Hepatocyte (in vitro differentiated cells): ENCODE data around the gene PPP1R9A.

Experiments used
- EZH2phosphoT487 ChIP-seq: fragments of 200-600 bp; sonication (generic); IDR thresholded peaks from one replicate; pipeline ENCODE4 v1.6.1; 2018; ENCODE audit warnings: antibody characterized with exemption, mild to moderate bottlenecking, low read depth, moderate library complexity; ENCODE audit not compliant: unreplicated experiment, severe bottlenecking
- TF ChIP-seq, protein P1 (sequence below): fragments of 200-600 bp; sonication (generic); IDR thresholded peaks from 2 replicates; pipeline ENCODE4 v1.5.1; 2016; ENCODE audit warnings: antibody characterized with exemption, mild to moderate bottlenecking; ENCODE audit not compliant: poor library complexity

DNA sequence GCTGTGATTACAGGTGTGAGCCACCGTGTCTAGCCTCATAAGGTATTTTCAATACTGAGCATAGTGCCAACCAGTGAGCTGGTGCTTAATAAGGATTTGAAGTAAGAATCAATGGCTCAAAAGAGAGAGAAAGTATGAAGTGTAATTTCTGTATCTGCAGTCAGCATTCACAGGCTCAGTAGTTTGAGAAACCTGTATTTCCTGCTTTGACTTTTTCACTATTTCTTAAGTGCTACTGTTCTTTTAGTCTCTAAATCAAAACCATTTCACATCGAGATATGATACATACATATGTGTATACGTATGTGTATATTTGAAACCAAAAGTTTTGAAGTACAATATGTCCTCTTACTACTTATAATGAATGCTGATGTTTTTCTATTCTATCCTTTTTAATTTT is 189.9 kb downstream of the PPP1R9A start:
- TF ChIP-seq, protein P1, sequence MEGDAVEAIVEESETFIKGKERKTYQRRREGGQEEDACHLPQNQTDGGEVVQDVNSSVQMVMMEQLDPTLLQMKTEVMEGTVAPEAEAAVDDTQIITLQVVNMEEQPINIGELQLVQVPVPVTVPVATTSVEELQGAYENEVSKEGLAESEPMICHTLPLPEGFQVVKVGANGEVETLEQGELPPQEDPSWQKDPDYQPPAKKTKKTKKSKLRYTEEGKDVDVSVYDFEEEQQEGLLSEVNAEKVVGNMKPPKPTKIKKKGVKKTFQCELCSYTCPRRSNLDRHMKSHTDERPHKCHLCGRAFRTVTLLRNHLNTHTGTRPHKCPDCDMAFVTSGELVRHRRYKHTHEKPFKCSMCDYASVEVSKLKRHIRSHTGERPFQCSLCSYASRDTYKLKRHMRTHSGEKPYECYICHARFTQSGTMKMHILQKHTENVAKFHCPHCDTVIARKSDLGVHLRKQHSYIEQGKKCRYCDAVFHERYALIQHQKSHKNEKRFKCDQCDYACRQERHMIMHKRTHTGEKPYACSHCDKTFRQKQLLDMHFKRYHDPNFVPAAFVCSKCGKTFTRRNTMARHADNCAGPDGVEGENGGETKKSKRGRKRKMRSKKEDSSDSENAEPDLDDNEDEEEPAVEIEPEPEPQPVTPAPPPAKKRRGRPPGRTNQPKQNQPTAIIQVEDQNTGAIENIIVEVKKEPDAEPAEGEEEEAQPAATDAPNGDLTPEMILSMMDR: no peak
- no peak for TF ChIP-seq EZH2phosphoT487
